ENCODE measurements around the gene HMGXB4.

Gene HMGXB4

GRCh38 chr22:35258191-35258988, 1.1 kb downstream of the HMGXB4 start:
- H2AFZ ChIP-seq (ENCODE audit: low read depth, low read length): peak overlapping the region; percentile 95
- H3K27me3 ChIP-seq (ENCODE audit: insufficient read depth, low read length, poor library complexity): no peaks in the 10 kb centered on the region
- no peaks in the 10 kb centered on the region for H3K9me3 ChIP-seq (ENCODE audit: insufficient read depth, low read length, severe bottlenecking)
- peaks cover 33% of the 10 kb centered on the region for H3K36me3 ChIP-seq (ENCODE audit: insufficient read depth, low read length)
- H4K20me1 ChIP-seq (ENCODE audit: insufficient read depth, low read length): peaks cover 7% of the 10 kb centered on the region
- peak overlapping the region; percentile 79 for H3K4me2 ChIP-seq (ENCODE audit: insufficient read depth, low read length)
- peaks cover 61% of the 10 kb centered on the region for H3K79me2 ChIP-seq (ENCODE audit: insufficient read depth, low read length)
- ATAC-seq (ENCODE audit: insufficient read depth, low read depth) (0 out of 3 replicates have a peak, but pooled peaks have one; percentile 8), DNase-seq (no peak)
- H3K9ac ChIP-seq (ENCODE audit: low read depth, low read length): peak overlapping the region; percentile 84
- peaks cover 35% of the 10 kb centered on the region for H3K4me1 ChIP-seq (ENCODE audit: insufficient read depth, low read length)
- H3K4me3 ChIP-seq (ENCODE audit: low read depth in 1 of 2, low read length in 2 of 2): peak overlapping the region; percentile 69 to 85
- H3K27ac ChIP-seq (ENCODE audit: low read length): peak overlapping the region; percentile 86
- TF ChIP-seq CTCF (IDR thresholded peaks at IDR 0.05; ENCODE audit: borderline replicate concordance, extremely low read depth, low read length, poor library complexity, severe bottlenecking) (no peak), EZH2 (IDR thresholded peaks at IDR 0.05; ENCODE audit: borderline replicate concordance, low read depth, low read length, severe bottlenecking) (no peak)

- no peaks in the 10 kb centered on the region for H3K9me3 ChIP-seq (ENCODE audit: insufficient read depth, low read length, severe bottlenecking)
- H3K79me2 ChIP-seq (ENCODE audit: insufficient read depth, low read length): peaks cover 86% of the 10 kb centered on the region
- no peak overlapping the region for H3K4me3 ChIP-seq (ENCODE audit: low read depth in 1 of 2, low read length in 2 of 2)
- peak overlapping the region; percentile 41; the same call in 1 of the 2 replicates for H3K4me2 ChIP-seq (ENCODE audit: insufficient read depth, low read length)
- TF ChIP-seq EZH2 (IDR thresholded peaks at IDR 0.05; ENCODE audit: borderline replicate concordance, low read depth, low read length, severe bottlenecking) (no peak), CTCF (IDR thresholded peaks at IDR 0.05; ENCODE audit: borderline replicate concordance, extremely low read depth, low read length, poor library complexity, severe bottlenecking) (no peak)
- peaks cover 44% of the 10 kb centered on the region for H4K20me1 ChIP-seq (ENCODE audit: insufficient read depth, low read length)
- H2AFZ ChIP-seq (ENCODE audit: low read depth, low read length): no peak overlapping the region
- H3K36me3 ChIP-seq (ENCODE audit: insufficient read depth, low read length): peaks cover 86% of the 10 kb centered on the region
- no peak for DNase-seq
- H3K27ac ChIP-seq (ENCODE audit: low read length): no peak overlapping the region
- ATAC-seq (ENCODE audit: insufficient read depth, low read depth): no peak
- H3K9ac ChIP-seq (ENCODE audit: low read depth, low read length): no peak overlapping the region
- H3K27me3 ChIP-seq (ENCODE audit: insufficient read depth, low read length, poor library complexity): no peaks in the 10 kb centered on the region
- H3K4me1 ChIP-seq (ENCODE audit: insufficient read depth, low read length): peaks cover 10% of the 10 kb centered on the region; the same call in 1 of the 2 replicates
These were observed 7.7 kb downstream of the HMGXB4 start for GRCh38 chr22:35264986-35265385.

GRCh38 chr22:35266277-35266676, 9.0 kb downstream of the HMGXB4 start:
- Histone ChIP-seq H3K4me2 (ENCODE audit: insufficient read depth, low read length) (no peak overlapping the region), H3K4me1 (ENCODE audit: insufficient read depth, low read length) (peaks cover 6% of the 10 kb centered on the region; the same call in 1 of the 2 replicates), H2AFZ (ENCODE audit: low read depth, low read length) (no peak overlapping the region), H3K27me3 (ENCODE audit: insufficient read depth, low read length, poor library complexity) (no peaks in the 10 kb centered on the region), H3K79me2 (ENCODE audit: insufficient read depth, low read length) (peaks cover 85% of the 10 kb centered on the region), H3K9ac (ENCODE audit: low read depth, low read length) (no peak overlapping the region), H3K9me3 (ENCODE audit: insufficient read depth, low read length, severe bottlenecking) (no peaks in the 10 kb centered on the region), H3K27ac (ENCODE audit: low read length) (no peak overlapping the region), H4K20me1 (ENCODE audit: insufficient read depth, low read length) (peaks cover 50% of the 10 kb centered on the region), H3K4me3 (ENCODE audit: low read depth in 1 of 2, low read length in 2 of 2) (no peak overlapping the region), H3K36me3 (ENCODE audit: insufficient read depth, low read length) (peaks cover 90% of the 10 kb centered on the region)
- DNase-seq (no peak), ATAC-seq (ENCODE audit: insufficient read depth, low read depth) (no peak)
- TF ChIP-seq EZH2 (IDR thresholded peaks at IDR 0.05; ENCODE audit: borderline replicate concordance, low read depth, low read length, severe bottlenecking): no peak
- no peak for TF ChIP-seq CTCF (IDR thresholded peaks at IDR 0.05; ENCODE audit: borderline replicate concordance, extremely low read depth, low read length, poor library complexity, severe bottlenecking)

Data from DND-41 (cell line).